HepG2 (cell line): ENCODE measurements around the gene TPPP2. TPM values are rescaled to one million over a fixed set of nuclear protein-coding genes. Genes with fewer than 3 reads are reported as not detected.

Experiments used
- GABPA ChIP-seq, 2 experiments: IDR thresholded peaks; 2 replicates each; pipeline ENCODE4 v1.6.1; 2011 to 2016; ENCODE audit warnings: low read depth in 2 of 2, low read length in 1 of 2, missing biosample characterization in 1 of 2, missing genetic modification characterization in 1 of 2
- GABPB1 ChIP-seq: IDR thresholded peaks from 2 replicates; pipeline ENCODE4 v1.6.1; 2016; ENCODE audit warnings: mild to moderate bottlenecking, missing genetic modification reagents, moderate library complexity, missing compliant biosample characterization
- HMG20B ChIP-seq: conservative IDR thresholded peaks from 2 replicates; pipeline ENCODE4 v1.6.1; 2016; ENCODE audit warnings: missing genetic modification reagents, missing compliant biosample characterization
- HOXD1 ChIP-seq: sonication (generic); formaldehyde crosslinking; IDR thresholded peaks from 2 replicates; pipeline ENCODE4 v1.5.0; 2020; ENCODE audit warnings: missing genetic modification reagents
- ISL2 ChIP-seq: sonication (generic); formaldehyde crosslinking; IDR thresholded peaks from 2 replicates; pipeline ENCODE4 v1.5.0; 2020; ENCODE audit warnings: missing genetic modification reagents
- MAX ChIP-seq: IDR thresholded peaks from 2 replicates; pipeline ENCODE4 v1.6.1; 2012; ENCODE audit warnings: inconsistent platforms
- PAXIP1 ChIP-seq: sonication (generic); formaldehyde crosslinking; conservative IDR thresholded peaks from 2 replicates; pipeline ENCODE4 v1.4.0; 2020; ENCODE audit warnings: mild to moderate bottlenecking, missing genetic modification reagents, moderate library complexity
- SP5 ChIP-seq: IDR thresholded peaks from 2 replicates; pipeline ENCODE4 v1.6.1; 2016; ENCODE audit warnings: low read depth, borderline replicate concordance
- ZNF12 ChIP-seq: sonication (generic); formaldehyde crosslinking; IDR thresholded peaks from 2 replicates; pipeline ENCODE4 v1.5.0; 2020; ENCODE audit warnings: missing genetic modification reagents
- ZNF331 ChIP-seq: sonication (generic); formaldehyde crosslinking; IDR thresholded peaks from 2 replicates; pipeline ENCODE4 v1.4.0; 2020; ENCODE audit warnings: missing genetic modification reagents
- ZNF710 ChIP-seq: sonication (generic); formaldehyde crosslinking; IDR thresholded peaks from 2 replicates; pipeline ENCODE4 v1.5.0; 2020; ENCODE audit warnings: mild to moderate bottlenecking, missing genetic modification reagents, borderline replicate concordance
- ZNF891 ChIP-seq: sonication (generic); formaldehyde crosslinking; IDR thresholded peaks from 2 replicates; pipeline ENCODE4 v1.5.0; 2020; ENCODE audit warnings: mild to moderate bottlenecking, missing genetic modification reagents
- polyA plus RNA-seq, 8 experiments: library from polyadenylated mRNA; depleted of rRNA in 3 of 8; stranded (reverse) in 7 of 8; unstranded in 1 of 8; fragments of >200 nt; fragmentation: Illumina TruSeq in 4 of 8; extraction: Trizol in 4 of 8; gene quantifications; 2 replicates each; pipeline versions ENCODE4 v1.2.1 to v1.2.3, GENCODE V29; 2011 to 2016; ENCODE audit warnings: low read depth in 4 of 8, missing spikeins in 1 of 8, mixed read lengths in 1 of 8; ENCODE audit not compliant: insufficient read depth in 1 of 8
- total RNA-seq, 5 experiments: library from RNA; depleted of rRNA; stranded (reverse); fragments of >200 nt; fragmentation: Illumina TruSeq; extraction: Trizol; gene quantifications; 2 replicates each; pipeline ENCODE4 v1.2.3, GENCODE V29; 2016; ENCODE audit warnings: low read depth in 1 of 5
- TF ChIP-seq, protein P1 (sequence below): sonication (generic); formaldehyde crosslinking; IDR thresholded peaks from 2 replicates; pipeline ENCODE4 v1.5.1; 2020; ENCODE audit warnings: mild to moderate bottlenecking, missing genetic modification reagents, borderline replicate concordance
- TF ChIP-seq, protein P2 (sequence below): IDR thresholded peaks from 2 replicates; pipeline ENCODE4 v1.4.0; 2020; ENCODE audit warnings: mild to moderate bottlenecking, missing genetic modification reagents

The TPPP2 gene
- total and polyA plus RNA-seq, 2 of the 13 experiments (the other 11 are each of a cell fraction or from before 2014, with no cell fraction given): 0.58 to 4.2 TPM

DNA sequence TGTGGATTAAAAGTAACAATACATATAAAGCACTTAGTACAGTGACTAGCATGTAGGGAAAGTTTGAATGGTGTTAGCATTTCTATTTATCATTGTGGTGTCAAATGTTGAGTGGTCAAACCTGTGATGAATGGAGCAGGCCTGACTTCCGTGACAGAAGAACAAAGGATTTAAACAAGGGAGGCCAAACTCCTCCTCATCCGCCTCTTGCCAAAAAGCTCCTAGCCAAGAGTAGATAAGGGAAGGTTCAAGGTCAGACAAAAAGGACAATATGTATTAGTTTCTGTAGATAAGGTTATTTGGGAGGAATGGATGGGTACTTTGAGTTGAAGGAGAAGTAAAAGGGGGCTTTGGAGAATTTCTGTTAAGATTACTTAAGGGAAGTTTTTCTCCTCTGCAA, 18.6 kb downstream of the TPPP2 start (continued):
- peak; percentile 56 for TF ChIP-seq PAXIP1 (CRISPR knock-in tag)
- peak; percentile 83 for TF ChIP-seq SP5
- TF ChIP-seq ZNF891 (CRISPR knock-in tag): no peak
- TF ChIP-seq, protein P1, sequence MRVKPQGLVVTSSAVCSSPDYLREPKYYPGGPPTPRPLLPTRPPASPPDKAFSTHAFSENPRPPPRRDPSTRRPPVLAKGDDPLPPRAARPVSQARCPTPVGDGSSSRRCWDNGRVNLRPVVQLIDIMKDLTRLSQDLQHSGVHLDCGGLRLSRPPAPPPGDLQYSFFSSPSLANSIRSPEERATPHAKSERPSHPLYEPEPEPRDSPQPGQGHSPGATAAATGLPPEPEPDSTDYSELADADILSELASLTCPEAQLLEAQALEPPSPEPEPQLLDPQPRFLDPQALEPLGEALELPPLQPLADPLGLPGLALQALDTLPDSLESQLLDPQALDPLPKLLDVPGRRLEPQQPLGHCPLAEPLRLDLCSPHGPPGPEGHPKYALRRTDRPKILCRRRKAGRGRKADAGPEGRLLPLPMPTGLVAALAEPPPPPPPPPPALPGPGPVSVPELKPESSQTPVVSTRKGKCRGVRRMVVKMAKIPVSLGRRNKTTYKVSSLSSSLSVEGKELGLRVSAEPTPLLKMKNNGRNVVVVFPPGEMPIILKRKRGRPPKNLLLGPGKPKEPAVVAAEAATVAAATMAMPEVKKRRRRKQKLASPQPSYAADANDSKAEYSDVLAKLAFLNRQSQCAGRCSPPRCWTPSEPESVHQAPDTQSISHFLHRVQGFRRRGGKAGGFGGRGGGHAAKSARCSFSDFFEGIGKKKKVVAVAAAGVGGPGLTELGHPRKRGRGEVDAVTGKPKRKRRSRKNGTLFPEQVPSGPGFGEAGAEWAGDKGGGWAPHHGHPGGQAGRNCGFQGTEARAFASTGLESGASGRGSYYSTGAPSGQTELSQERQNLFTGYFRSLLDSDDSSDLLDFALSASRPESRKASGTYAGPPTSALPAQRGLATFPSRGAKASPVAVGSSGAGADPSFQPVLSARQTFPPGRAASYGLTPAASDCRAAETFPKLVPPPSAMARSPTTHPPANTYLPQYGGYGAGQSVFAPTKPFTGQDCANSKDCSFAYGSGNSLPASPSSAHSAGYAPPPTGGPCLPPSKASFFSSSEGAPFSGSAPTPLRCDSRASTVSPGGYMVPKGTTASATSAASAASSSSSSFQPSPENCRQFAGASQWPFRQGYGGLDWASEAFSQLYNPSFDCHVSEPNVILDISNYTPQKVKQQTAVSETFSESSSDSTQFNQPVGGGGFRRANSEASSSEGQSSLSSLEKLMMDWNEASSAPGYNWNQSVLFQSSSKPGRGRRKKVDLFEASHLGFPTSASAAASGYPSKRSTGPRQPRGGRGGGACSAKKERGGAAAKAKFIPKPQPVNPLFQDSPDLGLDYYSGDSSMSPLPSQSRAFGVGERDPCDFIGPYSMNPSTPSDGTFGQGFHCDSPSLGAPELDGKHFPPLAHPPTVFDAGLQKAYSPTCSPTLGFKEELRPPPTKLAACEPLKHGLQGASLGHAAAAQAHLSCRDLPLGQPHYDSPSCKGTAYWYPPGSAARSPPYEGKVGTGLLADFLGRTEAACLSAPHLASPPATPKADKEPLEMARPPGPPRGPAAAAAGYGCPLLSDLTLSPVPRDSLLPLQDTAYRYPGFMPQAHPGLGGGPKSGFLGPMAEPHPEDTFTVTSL (CRISPR knock-in tag): peak; percentile 49; the same call in 1 of the 2 replicates
- peak; percentile 36; the same call in 1 of the 2 replicates for TF ChIP-seq ZNF710 (CRISPR knock-in tag)
- TF ChIP-seq HMG20B (CRISPR knock-in tag): 0 out of 2 replicates have a peak, but pooled peaks have one; percentile 31
- peak; percentile 53; the same call in 1 of the 2 replicates for TF ChIP-seq MAX
- no peak for TF ChIP-seq GABPA (IDR thresholded peaks at IDR 0.05; ENCODE audit: low read depth, low read length)
- 0 out of 2 replicates have a peak, but pooled peaks have one; percentile 32 for TF ChIP-seq GABPA (CRISPR knock-in tag; IDR thresholded peaks at IDR 0.05; ENCODE audit: low read depth)
- no peak for TF ChIP-seq HOXD1 (CRISPR knock-in tag)
- peak; percentile 52; the same call in 1 of the 2 replicates for TF ChIP-seq ISL2
- TF ChIP-seq GABPB1 (CRISPR knock-in tag): peak; percentile 28; the same call in 1 of the 2 replicates
- 0 out of 2 replicates have a peak, but pooled peaks have one; percentile 15 for TF ChIP-seq ZNF331 (CRISPR knock-in tag)
- TF ChIP-seq, protein P2, sequence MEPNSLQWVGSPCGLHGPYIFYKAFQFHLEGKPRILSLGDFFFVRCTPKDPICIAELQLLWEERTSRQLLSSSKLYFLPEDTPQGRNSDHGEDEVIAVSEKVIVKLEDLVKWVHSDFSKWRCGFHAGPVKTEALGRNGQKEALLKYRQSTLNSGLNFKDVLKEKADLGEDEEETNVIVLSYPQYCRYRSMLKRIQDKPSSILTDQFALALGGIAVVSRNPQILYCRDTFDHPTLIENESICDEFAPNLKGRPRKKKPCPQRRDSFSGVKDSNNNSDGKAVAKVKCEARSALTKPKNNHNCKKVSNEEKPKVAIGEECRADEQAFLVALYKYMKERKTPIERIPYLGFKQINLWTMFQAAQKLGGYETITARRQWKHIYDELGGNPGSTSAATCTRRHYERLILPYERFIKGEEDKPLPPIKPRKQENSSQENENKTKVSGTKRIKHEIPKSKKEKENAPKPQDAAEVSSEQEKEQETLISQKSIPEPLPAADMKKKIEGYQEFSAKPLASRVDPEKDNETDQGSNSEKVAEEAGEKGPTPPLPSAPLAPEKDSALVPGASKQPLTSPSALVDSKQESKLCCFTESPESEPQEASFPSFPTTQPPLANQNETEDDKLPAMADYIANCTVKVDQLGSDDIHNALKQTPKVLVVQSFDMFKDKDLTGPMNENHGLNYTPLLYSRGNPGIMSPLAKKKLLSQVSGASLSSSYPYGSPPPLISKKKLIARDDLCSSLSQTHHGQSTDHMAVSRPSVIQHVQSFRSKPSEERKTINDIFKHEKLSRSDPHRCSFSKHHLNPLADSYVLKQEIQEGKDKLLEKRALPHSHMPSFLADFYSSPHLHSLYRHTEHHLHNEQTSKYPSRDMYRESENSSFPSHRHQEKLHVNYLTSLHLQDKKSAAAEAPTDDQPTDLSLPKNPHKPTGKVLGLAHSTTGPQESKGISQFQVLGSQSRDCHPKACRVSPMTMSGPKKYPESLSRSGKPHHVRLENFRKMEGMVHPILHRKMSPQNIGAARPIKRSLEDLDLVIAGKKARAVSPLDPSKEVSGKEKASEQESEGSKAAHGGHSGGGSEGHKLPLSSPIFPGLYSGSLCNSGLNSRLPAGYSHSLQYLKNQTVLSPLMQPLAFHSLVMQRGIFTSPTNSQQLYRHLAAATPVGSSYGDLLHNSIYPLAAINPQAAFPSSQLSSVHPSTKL: peak; percentile 79
- no peak for TF ChIP-seq ZNF12 (CRISPR knock-in tag)
